GM12873 (cell line): ENCODE data around the gene STYXL2.

Experiments used
- TF ChIP-seq, protein P1 (sequence below): IDR thresholded peaks from 2 replicates; pipeline ENCODE4 v1.5.1; 2012; ENCODE audit warnings: low read depth, mild to moderate bottlenecking, moderate library complexity, low read length, control low read depth; ENCODE audit not compliant: insufficient read depth; ENCODE audit errors: missing control alignments

Gene STYXL2

DNA sequence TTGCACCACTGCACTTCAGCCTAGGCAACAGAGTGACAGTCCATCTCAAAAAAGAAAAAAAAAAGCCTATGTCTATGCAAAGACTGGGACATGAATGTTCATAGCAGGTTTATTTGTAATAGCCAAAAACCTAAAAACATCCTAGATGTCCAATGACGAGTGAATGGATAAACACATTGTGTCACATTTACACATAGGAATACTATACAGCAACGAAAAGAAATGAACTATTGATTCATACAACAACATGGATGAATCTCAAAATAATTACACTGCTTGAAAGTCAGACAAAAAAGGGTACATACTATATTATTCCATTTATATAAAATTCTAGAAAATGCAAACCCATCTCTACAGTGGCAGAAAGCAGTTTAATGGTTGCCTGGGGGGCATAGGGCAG lies 7.9 kb downstream of the STYXL2 start:
- TF ChIP-seq, protein P1, sequence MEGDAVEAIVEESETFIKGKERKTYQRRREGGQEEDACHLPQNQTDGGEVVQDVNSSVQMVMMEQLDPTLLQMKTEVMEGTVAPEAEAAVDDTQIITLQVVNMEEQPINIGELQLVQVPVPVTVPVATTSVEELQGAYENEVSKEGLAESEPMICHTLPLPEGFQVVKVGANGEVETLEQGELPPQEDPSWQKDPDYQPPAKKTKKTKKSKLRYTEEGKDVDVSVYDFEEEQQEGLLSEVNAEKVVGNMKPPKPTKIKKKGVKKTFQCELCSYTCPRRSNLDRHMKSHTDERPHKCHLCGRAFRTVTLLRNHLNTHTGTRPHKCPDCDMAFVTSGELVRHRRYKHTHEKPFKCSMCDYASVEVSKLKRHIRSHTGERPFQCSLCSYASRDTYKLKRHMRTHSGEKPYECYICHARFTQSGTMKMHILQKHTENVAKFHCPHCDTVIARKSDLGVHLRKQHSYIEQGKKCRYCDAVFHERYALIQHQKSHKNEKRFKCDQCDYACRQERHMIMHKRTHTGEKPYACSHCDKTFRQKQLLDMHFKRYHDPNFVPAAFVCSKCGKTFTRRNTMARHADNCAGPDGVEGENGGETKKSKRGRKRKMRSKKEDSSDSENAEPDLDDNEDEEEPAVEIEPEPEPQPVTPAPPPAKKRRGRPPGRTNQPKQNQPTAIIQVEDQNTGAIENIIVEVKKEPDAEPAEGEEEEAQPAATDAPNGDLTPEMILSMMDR: no peak

DNA sequence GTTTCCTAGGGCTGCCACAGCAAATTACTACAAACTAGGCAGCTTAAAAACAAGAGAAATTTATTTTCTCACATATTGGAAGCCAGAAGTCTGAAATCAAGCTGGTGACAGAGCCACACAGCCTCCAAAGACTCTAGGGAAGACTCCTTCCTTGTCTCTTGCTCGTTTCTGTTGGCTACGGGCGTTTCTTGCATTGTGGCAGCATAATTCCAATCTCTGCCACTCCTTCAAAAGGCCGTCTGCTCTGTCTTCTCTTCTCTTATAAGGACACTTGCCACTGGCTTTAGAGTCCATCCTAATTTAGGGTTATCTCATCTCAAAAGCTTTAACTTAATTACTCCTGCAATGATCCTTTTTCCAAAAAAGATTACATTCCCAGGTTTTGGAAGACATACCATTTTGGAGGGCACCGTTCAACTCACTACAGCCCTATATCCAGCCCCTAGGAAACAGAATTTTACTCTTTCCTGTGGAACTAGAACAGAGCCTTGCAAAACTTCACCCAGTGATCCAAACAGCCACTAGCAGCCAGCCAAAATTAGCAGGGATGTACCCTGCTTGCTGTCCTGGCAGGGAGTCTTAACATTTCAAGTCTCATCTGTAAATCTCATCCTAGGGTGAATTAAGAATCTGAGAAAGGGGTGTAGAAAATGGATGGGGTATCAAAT lies 9.2 kb downstream of the STYXL2 start:
- TF ChIP-seq, protein P1: no peak

DNA sequence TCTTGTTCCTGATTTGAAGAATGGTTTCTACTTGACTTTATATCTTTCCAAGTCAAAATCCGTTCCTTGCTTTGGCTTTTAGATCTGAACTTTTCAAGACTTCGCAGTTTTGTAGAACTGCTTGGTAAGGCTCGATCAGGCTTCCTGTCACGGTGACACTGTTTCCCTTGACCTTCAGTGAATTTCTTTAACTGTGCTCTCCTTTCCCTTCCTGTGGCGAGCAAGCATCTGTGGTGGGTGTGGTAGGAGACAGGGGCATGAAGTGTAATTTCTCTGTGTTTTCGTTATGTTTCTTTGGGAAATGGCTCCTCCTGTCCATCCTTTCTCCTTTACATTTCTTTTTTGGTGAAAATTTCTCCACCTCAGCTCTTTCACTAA lies 10.4 kb downstream of the STYXL2 start:
- TF ChIP-seq, protein P1: no peak

DNA sequence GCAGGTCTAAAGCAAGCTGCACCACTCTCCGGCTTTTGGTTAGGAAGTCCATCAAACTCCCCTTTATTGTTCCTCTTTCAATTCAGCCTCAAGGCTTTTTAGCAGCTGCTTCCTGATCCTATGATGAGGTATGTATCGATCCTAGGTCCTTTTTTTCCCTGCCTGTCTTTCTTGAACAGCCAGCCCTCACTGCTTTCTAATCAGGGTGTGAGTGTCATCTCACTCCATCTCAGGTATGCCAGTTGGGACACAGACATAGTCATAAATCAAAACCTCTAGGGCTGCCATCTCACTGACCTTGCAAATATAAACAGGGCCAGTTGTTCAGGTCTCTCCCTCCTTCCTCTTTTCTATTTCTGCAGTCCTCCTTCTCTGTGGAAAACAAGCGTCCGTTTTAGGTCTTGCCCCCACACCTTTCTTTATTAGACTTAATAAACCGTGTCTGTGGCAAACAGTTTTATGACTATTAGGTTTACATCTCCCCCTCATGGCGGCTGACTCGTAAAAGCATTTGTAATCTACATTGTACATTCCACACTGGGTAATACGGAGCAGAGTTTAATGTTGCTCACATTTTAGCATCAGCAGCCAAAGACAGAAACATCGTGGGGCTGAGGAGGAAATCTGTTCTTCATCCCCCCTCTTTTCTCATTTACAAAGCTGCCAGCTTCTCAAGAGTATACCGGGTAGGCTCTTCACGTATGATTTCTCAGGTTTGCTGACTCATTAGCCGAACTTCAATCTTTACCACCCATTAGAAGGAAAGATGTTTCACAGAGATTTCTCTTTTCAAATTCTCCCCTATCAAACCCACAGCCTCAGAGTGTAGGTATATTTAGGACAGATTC lies 11.6 kb downstream of the STYXL2 start:
- TF ChIP-seq, protein P1: no peak

DNA sequence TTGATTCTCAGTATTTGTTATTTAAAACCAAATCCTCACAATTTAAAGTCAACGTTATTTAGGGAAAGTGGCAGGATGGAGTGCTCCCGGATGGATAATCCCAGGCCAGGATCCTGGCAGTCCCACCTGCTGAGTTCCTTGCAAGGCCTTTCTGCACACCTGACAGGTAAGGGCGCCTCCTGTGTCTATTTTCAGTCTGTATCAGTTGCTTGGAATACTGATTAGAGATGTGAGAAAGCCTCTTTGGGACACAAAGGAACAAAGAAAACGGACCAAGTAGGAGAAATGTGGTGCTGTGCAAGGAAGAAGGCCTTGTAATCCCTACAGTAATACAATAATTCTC lies 12.2 kb downstream of the STYXL2 start:
- TF ChIP-seq, protein P1: no peak

DNA sequence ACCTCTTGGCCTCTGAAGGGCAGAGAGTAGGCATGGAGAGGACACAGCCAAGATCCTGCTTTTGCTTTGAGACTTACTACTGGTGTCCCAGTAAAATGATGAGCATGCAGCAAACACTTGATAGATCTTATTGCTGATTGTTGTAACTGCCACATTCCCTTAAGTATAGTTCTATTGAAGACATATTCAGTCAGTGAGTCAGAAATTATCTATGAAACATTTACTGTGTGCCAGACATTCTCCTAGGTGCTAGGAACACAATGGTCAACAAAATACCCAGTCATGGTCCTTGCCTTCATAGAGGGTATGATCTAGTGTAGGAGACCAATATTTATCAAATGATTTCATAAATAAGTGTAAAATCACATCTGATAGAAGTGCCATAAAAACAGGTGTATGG lies 13.6 kb downstream of the STYXL2 start:
- TF ChIP-seq, protein P1: no peak

DNA sequence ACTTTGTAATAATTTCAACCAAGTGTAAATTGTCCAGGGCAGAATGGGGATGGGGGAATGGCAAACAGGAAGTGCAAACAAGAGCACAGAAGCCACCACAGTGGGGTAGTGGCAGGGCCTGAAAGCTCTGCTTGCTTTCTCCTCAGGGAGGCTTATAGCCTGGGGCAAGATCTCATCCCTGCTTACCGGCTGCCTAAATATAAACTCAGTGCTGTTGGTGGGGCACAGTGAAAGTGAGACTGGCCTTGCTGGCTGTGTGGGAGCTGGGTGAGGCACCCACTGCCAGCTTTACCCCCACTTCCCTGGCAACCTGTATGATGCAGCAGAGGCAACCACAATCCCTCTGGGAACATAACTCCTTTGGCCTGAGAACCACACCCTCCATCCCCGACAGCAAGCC lies 15.2 kb downstream of the STYXL2 start:
- TF ChIP-seq, protein P1: no peak
